Neuronal stem cell (in vitro differentiated cells): ENCODE results near the gene RHOV.

ENCODE experiments used
- DNase-seq: peaks from one replicate; pipeline ENCODE4 v3.0.0-alpha.2; 2013; ENCODE audit warnings: low spot score
- H2AFZ ChIP-seq: one replicate; pipeline ENCODE4 v1.6.1; 2013; ENCODE audit warnings: mild to moderate bottlenecking, low read length, inconsistent platforms
- H2AK5ac ChIP-seq: 2 replicates; pipeline ENCODE4 v1.6.1; 2013; ENCODE audit warnings: low read depth, mild to moderate bottlenecking, inconsistent platforms, low read length, moderate library complexity, mixed read lengths
- H2BK120ac ChIP-seq: 2 replicates; pipeline ENCODE4 v1.6.1; 2013; ENCODE audit warnings: low read depth, mild to moderate bottlenecking, inconsistent platforms, low read length, moderate library complexity, mixed read lengths
- H2BK12ac ChIP-seq: one replicate; pipeline ENCODE4 v1.6.1; 2013; ENCODE audit warnings: low read length, inconsistent platforms
- H2BK15ac ChIP-seq: 2 replicates; pipeline ENCODE4 v1.6.1; 2013; ENCODE audit warnings: mild to moderate bottlenecking, low read length, inconsistent platforms, mixed read lengths
- H2BK5ac ChIP-seq: one replicate; pipeline ENCODE4 v1.6.1; 2013; ENCODE audit warnings: inconsistent platforms, mild to moderate bottlenecking, low read length, moderate library complexity
- H3K14ac ChIP-seq: one replicate; pipeline ENCODE4 v1.6.1; 2013; ENCODE audit warnings: low read length, inconsistent platforms
- H3K18ac ChIP-seq: 2 replicates; pipeline ENCODE4 v1.6.1; 2013; ENCODE audit warnings: low read length, inconsistent platforms
- H3K23ac ChIP-seq: 2 replicates; pipeline ENCODE4 v1.6.1; 2013; ENCODE audit warnings: low read depth, mild to moderate bottlenecking, mixed read lengths, low read length, inconsistent platforms; ENCODE audit not compliant: poor library complexity
- H3K27ac ChIP-seq: replicated peaks from 3 replicates; pipeline ENCODE4 v1.5.1; 2013; ENCODE audit warnings: low read length, inconsistent platforms
- H3K27me3 ChIP-seq, 3 experiments: 2 replicates each; pipeline ENCODE4 v1.6.1; 2013; ENCODE audit warnings: low read length in 3 of 3, mild to moderate bottlenecking in 2 of 3, inconsistent platforms in 1 of 3, low read depth in 1 of 3, mixed read lengths in 1 of 3, moderate library complexity in 1 of 3; ENCODE audit not compliant: control insufficient read depth in 3 of 3, insufficient read depth in 3 of 3
- H3K36me3 ChIP-seq, 2 donors: replicated peaks in 1 of 2; 2 replicates each; pipeline ENCODE4 v1.6.1; 2013; ENCODE audit warnings: low read length in 2 of 2; ENCODE audit not compliant: control insufficient read depth in 2 of 2, insufficient read depth in 2 of 2
- H3K4ac ChIP-seq: 2 replicates; pipeline ENCODE4 v1.6.1; 2013; ENCODE audit warnings: inconsistent platforms, mild to moderate bottlenecking, low read length, moderate library complexity
- H3K4me1 ChIP-seq, 2 donors: 1 replicate in 1 of 2; 2 replicates in 1 of 2; pipeline ENCODE4 v1.6.1; 2013; ENCODE audit warnings: low read length in 2 of 2, low read depth in 1 of 2; ENCODE audit not compliant: control insufficient read depth in 2 of 2, insufficient read depth in 1 of 2
- H3K4me2 ChIP-seq: one replicate; pipeline ENCODE4 v1.6.1; 2013; ENCODE audit warnings: mild to moderate bottlenecking, low read length, inconsistent platforms; ENCODE audit not compliant: insufficient read depth, poor library complexity, severe bottlenecking
- H3K4me3 ChIP-seq, 2 donors: 2 replicates each; pipeline ENCODE4 v1.5.1; 2013; ENCODE audit warnings: low read length in 2 of 2, mild to moderate bottlenecking in 2 of 2, inconsistent platforms in 1 of 2, moderate library complexity in 1 of 2
- H3K79me1 ChIP-seq: one replicate; pipeline ENCODE4 v1.6.1; 2013; ENCODE audit warnings: low read depth, mild to moderate bottlenecking, inconsistent platforms, low read length, moderate library complexity
- H3K9ac ChIP-seq: one replicate; pipeline ENCODE4 v1.6.1; 2013; ENCODE audit warnings: mild to moderate bottlenecking, low read depth, low read length, inconsistent platforms; ENCODE audit not compliant: poor library complexity
- H3K9me3 ChIP-seq, 2 donors: replicated peaks in 1 of 2; 2 replicates each; pipeline versions ENCODE3 to v1.6.1; 2013; ENCODE audit warnings: low read length in 2 of 2, mild to moderate bottlenecking in 2 of 2, inconsistent platforms in 1 of 2, low read depth in 1 of 2, mixed read lengths in 1 of 2, moderate library complexity in 1 of 2; ENCODE audit not compliant: control insufficient read depth in 2 of 2, insufficient read depth in 1 of 2
- H4K8ac ChIP-seq: one replicate; pipeline ENCODE4 v1.6.1; 2013; ENCODE audit warnings: low read depth, mild to moderate bottlenecking, inconsistent platforms, low read length, moderate library complexity
- H4K91ac ChIP-seq: one replicate; pipeline ENCODE4 v1.6.1; 2013; ENCODE audit warnings: low read length, low read depth, mild to moderate bottlenecking, inconsistent platforms; ENCODE audit not compliant: poor library complexity
- whole genome bisulfite sequencing, 2 donors: extraction: QIAGEN DNeasy Blood & Tissue Kit; methylation state at CpG; one replicate each; pipeline ENCODE4 v1.1.7; 2013; ENCODE audit warnings: missing lambda C conversion rate in 2 of 2, mixed read lengths in 1 of 2; ENCODE audit not compliant: insufficient read length in 2 of 2, insufficient replicate concordance in 1 of 2; ENCODE audit errors: extremely low coverage in 2 of 2; 5-methylcytosine and 5-hydroxymethylcytosine counted together

RHOV gene

DNA sequence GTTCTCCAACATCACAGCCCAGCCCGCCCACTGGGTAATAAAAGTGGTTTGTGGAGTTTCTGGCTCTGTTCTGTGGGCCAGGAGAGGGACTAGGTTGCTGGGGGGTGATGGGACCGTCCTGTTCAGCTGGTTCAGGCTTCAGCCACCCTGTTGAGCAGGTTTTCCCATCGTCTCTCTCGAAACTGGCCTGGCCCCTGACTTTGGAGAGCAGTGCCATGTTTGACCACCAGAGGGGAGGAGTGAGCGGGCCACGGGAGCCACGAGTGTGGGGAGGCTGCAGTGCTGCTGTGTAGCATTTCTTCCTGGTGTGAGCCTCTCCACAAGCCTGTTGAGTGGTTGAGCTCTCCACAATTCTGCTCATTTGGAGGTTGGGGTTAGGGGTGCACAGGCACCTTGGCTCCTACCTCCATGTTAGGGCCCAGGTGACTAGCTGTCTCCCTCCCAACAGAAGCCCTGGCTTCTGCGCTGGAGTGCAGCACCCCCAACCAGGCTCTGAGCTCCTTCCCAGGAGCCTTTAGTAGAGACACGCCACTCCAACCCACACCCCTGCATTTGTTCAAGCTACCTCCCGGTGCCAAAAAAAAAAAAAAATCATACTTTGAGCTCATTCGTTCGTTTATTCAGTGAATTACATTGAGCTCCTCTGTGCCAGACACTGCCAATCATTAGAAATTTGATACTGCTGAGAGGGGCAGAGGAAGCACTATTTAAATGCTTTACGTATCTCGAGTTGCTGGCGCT is 16.3 kb downstream of the RHOV start:
- H3K4me3 ChIP-seq, result no peak overlapping the region

GRCh38 chr15:40856746-40857145 is 17.3 kb downstream of the RHOV start:
- Histone ChIP-seq H3K79me1 (no peaks in the 10 kb centered on the region), H3K27ac (no peak overlapping the region), H4K91ac (no peak overlapping the region), H3K36me3 (no peaks in the 10 kb centered on the region), H3K4ac (no peak overlapping the region), H3K27me3 (peaks cover 0 to 37% (median 0%) of the 10 kb centered on the region in 3 experiments), H3K4me3 (no peak overlapping the region), H3K14ac (no peak overlapping the region), H3K9ac (no peak overlapping the region), H2BK5ac (no peak overlapping the region), H3K4me1 (peaks cover 1 to 2% of the 10 kb centered on the region in 2 donors), H3K23ac (no peak overlapping the region), H3K4me2 (no peak overlapping the region), H3K18ac (no peak overlapping the region), H4K8ac (no peak overlapping the region), H2AK5ac (peak overlapping the region; percentile 54), H3K9me3 (no peaks in the 10 kb centered on the region), H2BK12ac (no peak overlapping the region), H2BK120ac (no peak overlapping the region), H2AFZ (peak overlapping the region; percentile 88), H2BK15ac (no peak overlapping the region)
- DNase-seq, result no peak
- no CpG with 5 or more reads among the region's 8 CpGs for WGBS, 2 donors

More for the DNA sequence above, 16.3 kb downstream of the RHOV start:
- Histone ChIP-seq H3K18ac (peak overlapping the region; percentile 11), H2BK120ac (no peak overlapping the region), H2BK5ac (no peak overlapping the region), H4K8ac (peak overlapping the region; percentile 5), H3K36me3 (no peaks in the 10 kb centered on the region), H3K79me1 (no peaks in the 10 kb centered on the region), H2AFZ (peak overlapping the region; percentile 88), H2AK5ac (no peak overlapping the region), H4K91ac (no peak overlapping the region), H3K4me1 (peaks cover 1 to 2% of the 10 kb centered on the region in 2 donors), H3K9ac (no peak overlapping the region), H3K27ac (no peak overlapping the region), H2BK12ac (no peak overlapping the region), H3K9me3 (no peaks in the 10 kb centered on the region), H3K23ac (no peak overlapping the region), H3K14ac (no peak overlapping the region), H3K27me3 (peaks cover 0 to 32% (median 0%) of the 10 kb centered on the region in 3 experiments), H3K4ac (no peak overlapping the region), H2BK15ac (no peak overlapping the region), H3K4me2 (no peak overlapping the region)
- no CpG with 5 or more reads among the region's 15 CpGs for WGBS, 2 donors
- DNase-seq, result peak; percentile 75

DNA sequence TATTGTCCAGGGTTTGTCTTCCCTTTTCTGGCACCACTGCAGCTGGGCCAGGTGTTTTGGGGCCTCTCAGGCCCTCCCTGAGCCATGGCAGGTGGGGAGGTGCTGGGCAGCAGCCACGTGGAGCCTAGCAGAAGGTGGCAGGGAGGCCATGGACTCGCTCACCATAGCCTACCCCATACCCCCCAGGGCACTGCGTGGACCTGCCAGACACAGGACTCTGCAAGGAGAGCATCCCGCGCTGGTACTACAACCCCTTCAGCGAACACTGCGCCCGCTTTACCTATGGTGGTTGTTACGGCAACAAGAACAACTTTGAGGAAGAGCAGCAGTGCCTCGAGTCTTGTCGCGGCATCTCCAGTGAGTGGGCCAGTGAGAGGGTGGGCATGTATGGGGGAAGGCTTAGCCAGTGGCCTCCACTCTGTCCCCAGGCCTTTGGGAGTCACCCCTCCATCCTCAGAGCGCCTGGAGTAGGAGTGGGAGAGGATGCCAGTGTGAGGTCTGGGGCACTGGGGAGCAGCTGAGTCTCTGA is 18.3 kb downstream of the RHOV start:
- Histone ChIP-seq H3K4me2 (no peak overlapping the region), H2BK5ac (peak overlapping the region; percentile 17), H3K27ac (no peak overlapping the region)

DNA sequence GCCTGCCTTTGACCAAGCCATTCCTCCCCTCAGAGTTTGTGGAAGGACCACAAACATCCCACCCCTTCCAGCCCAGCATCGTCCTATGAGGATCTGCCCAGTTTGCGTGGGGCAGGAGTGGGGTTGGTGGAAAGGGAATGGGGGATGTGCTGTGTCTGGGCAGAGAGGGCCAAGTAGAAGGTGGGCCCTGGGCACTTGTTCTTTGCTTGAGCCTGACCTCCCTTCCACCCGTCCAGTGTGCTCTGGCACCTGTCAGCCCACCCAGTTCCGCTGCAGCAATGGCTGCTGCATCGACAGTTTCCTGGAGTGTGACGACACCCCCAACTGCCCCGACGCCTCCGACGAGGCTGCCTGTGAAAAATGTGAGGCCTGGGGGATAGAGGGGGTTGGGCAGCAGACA is 19.9 kb downstream of the RHOV start:
- H2BK120ac ChIP-seq, result no peak overlapping the region
- peaks cover 0 to 2% of the 10 kb centered on the region in 2 donors for H3K4me1 ChIP-seq
- H2AK5ac ChIP-seq, result no peak overlapping the region
- no peak overlapping the region for H2BK12ac ChIP-seq
- no peak overlapping the region for H3K14ac ChIP-seq
- no peaks in the 10 kb centered on the region for H3K79me1 ChIP-seq
- no peak overlapping the region for H3K4ac ChIP-seq
- DNase-seq, result no peak
- H3K27me3 ChIP-seq, result peaks cover 0 to 39% (median 0%) of the 10 kb centered on the region in 3 experiments
- H4K8ac ChIP-seq, result no peak overlapping the region
- H2BK15ac ChIP-seq, result no peak overlapping the region
- no peaks in the 10 kb centered on the region for H3K9me3 ChIP-seq
- no peak overlapping the region for H3K23ac ChIP-seq
- no peaks in the 10 kb centered on the region for H3K36me3 ChIP-seq
- H4K91ac ChIP-seq, result no peak overlapping the region
- no peak overlapping the region for H3K9ac ChIP-seq
- no peak overlapping the region for H3K18ac ChIP-seq
- H3K4me2 ChIP-seq, result no peak overlapping the region
- H3K27ac ChIP-seq, result no peak overlapping the region
- no peak overlapping the region for H2AFZ ChIP-seq
- H3K4me3 ChIP-seq, result no peak overlapping the region
- no CpG with 5 or more reads among the region's 10 CpGs for WGBS, 2 donors
- H2BK5ac ChIP-seq, result no peak overlapping the region

More for the DNA sequence above, 18.3 kb downstream of the RHOV start:
- no peak overlapping the region for H2BK12ac ChIP-seq
- peak overlapping the region; percentile 23 for H2BK15ac ChIP-seq
- H3K4ac ChIP-seq, result no peak overlapping the region
- H3K27me3 ChIP-seq, result peaks cover 0 to 35% (median 0%) of the 10 kb centered on the region in 3 experiments
- H3K79me1 ChIP-seq, result no peaks in the 10 kb centered on the region
- peaks cover 1 to 2% of the 10 kb centered on the region in 2 donors for H3K4me1 ChIP-seq
- H3K4me3 ChIP-seq, result no peak overlapping the region
- no peak overlapping the region for H3K18ac ChIP-seq
- H3K36me3 ChIP-seq, result no peaks in the 10 kb centered on the region
- WGBS, 2 donors, result no CpG with 5 or more reads among the region's 13 CpGs
- no peak for DNase-seq
- no peak overlapping the region for H3K14ac ChIP-seq
- peak overlapping the region; percentile 14 for H3K23ac ChIP-seq
- H2AFZ ChIP-seq, result no peak overlapping the region
- no peak overlapping the region for H4K91ac ChIP-seq
- peak overlapping the region; percentile 73 for H3K9ac ChIP-seq
- no peak overlapping the region for H2BK120ac ChIP-seq
- no peaks in the 10 kb centered on the region for H3K9me3 ChIP-seq
- H2AK5ac ChIP-seq, result no peak overlapping the region
- H4K8ac ChIP-seq, result no peak overlapping the region
